NCI-H2196 treated with DMSO at 0.1 percent for 48 hours (cell line): ENCODE measurements around the gene FTH1.

Experiments
- DNase-seq: peaks from one replicate; lab custom pipeline; 2025; ENCODE audit not compliant: unreplicated experiment; lab: John Stamatoyannopoulos, UW

The FTH1 gene

GRCh38 chr11:61917334-61918109 lies 49.9 kb downstream of the FTH1 start, which contains the start of gene RAB3IL1:
Gene RAB3IL1, minus strand, starts transcription at chr11:61917566. Its CDS starts 199 bp downstream, at chr11:61917367.
- peak; percentile 9 for DNase-seq

- DNase-seq: no peak
Measured at GRCh38 chr11:61916737-61917333, 50.6 kb downstream of the FTH1 start.

GRCh38 chr11:61914471-61915171 lies 52.8 kb downstream of the FTH1 start:
- no peak for DNase-seq
